GM12878 (cell line): ENCODE results near the gene RNF38. TPM values are rescaled to one million over a fixed set of nuclear protein-coding genes. Genes with fewer than 3 reads are reported as not detected.

Experiments used
- BMI1 ChIP-seq: fragments of 450-650 bp; IDR thresholded peaks from 2 replicates; pipeline ENCODE4 v1.6.1; 2016; ENCODE audit warnings: mild to moderate bottlenecking, moderate library complexity, borderline replicate concordance
- CREB1 ChIP-seq: IDR thresholded peaks from 2 replicates; pipeline ENCODE4 v1.6.1; 2012; ENCODE audit warnings: low read depth, mild to moderate bottlenecking, inconsistent platforms
- CTCF ChIP-seq, 3 experiments: IDR thresholded peaks in 2 of 3; conservative IDR thresholded peaks in 1 of 3; 2 replicates each; pipeline ENCODE4 v1.5.1; 2011; ENCODE audit warnings: low read depth in 3 of 3, low read length in 3 of 3, mild to moderate bottlenecking in 3 of 3, control low read depth in 2 of 3, moderate library complexity in 2 of 3, inconsistent platforms in 1 of 3, mixed read lengths in 1 of 3; ENCODE audit not compliant: control insufficient read depth in 2 of 3, insufficient read depth in 1 of 3; ENCODE audit errors: extremely low read depth in 1 of 3
- GABPA ChIP-seq: IDR thresholded peaks from 2 replicates; pipeline ENCODE4 v1.6.1; 2014; ENCODE audit warnings: antibody characterized with exemption, low read depth, mild to moderate bottlenecking, inconsistent platforms
- IKZF2 ChIP-seq, 2 experiments: fragments of 450-650 bp; IDR thresholded peaks; 2 replicates each; pipeline ENCODE4 v1.6.1; 2017; ENCODE audit warnings: mild to moderate bottlenecking in 2 of 2, moderate library complexity in 2 of 2
- KDM1A ChIP-seq: fragments of 200-600 bp; sonication (generic); IDR thresholded peaks from 2 replicates; pipeline ENCODE4 v1.6.1; 2016; ENCODE audit warnings: borderline replicate concordance
- MTA2 ChIP-seq: fragments of 450-650 bp; IDR thresholded peaks from 2 replicates; pipeline ENCODE4 v1.6.1; 2016; ENCODE audit warnings: low read depth, mild to moderate bottlenecking, moderate library complexity
- RAD21 ChIP-seq: IDR thresholded peaks from 2 replicates; pipeline ENCODE4 v1.6.1; 2011; ENCODE audit warnings: mild to moderate bottlenecking, low read depth, low read length, moderate library complexity; ENCODE audit not compliant: insufficient read depth
- RB1 ChIP-seq: fragments of 450-650 bp; formaldehyde crosslinking; IDR thresholded peaks from 2 replicates; pipeline ENCODE4 v1.6.1; 2017; ENCODE audit warnings: mild to moderate bottlenecking, borderline replicate concordance
- SMAD1 ChIP-seq: fragments of 450-650 bp; IDR thresholded peaks from 2 replicates; pipeline ENCODE4 v1.6.1; 2018; ENCODE audit warnings: mild to moderate bottlenecking, low read depth; ENCODE audit not compliant: partially characterized antibody
- SMC3 ChIP-seq: IDR thresholded peaks from 2 replicates; pipeline ENCODE4 v1.6.1; 2011; ENCODE audit warnings: low read length, improper control_type of control experiment, borderline replicate concordance
- SPI1 ChIP-seq: IDR thresholded peaks from 2 replicates; pipeline ENCODE4 v1.6.1; 2011; ENCODE audit warnings: low read depth, mild to moderate bottlenecking, low read length, moderate library complexity, borderline replicate concordance; ENCODE audit not compliant: insufficient read depth
- TCF12 ChIP-seq: IDR thresholded peaks from 2 replicates; pipeline ENCODE4 v1.6.1; 2011; ENCODE audit warnings: low read depth, mild to moderate bottlenecking, low read length
- YY1 ChIP-seq: IDR thresholded peaks from 2 replicates; pipeline ENCODE4 v1.6.1; 2011; ENCODE audit warnings: low read depth, mild to moderate bottlenecking, low read length
- ZNF687 ChIP-seq: fragments of 450-650 bp; IDR thresholded peaks from 2 replicates; pipeline ENCODE4 v1.6.1; 2017; ENCODE audit warnings: mild to moderate bottlenecking, moderate library complexity
- polyA plus RNA-seq, 11 experiments: library from polyadenylated mRNA; depleted of rRNA in 4 of 11; unstranded in 6 of 11; stranded (reverse) in 5 of 11; fragments of >200 nt; fragmentation: Nextera tagmentation in 4 of 11; fragmentation: Illumina TruSeq in 1 of 11; extraction: Ambion mirVana in 4 of 11; extraction: Trizol in 1 of 11; gene quantifications; 1 replicate in 1 of 11; 2 replicates in 10 of 11; pipeline versions ENCODE4 v1.2.1 to v1.2.3, GENCODE V29; 2011 to 2016; ENCODE audit warnings: inconsistent platforms in 2 of 11, missing spikeins in 2 of 11, low read depth in 1 of 11
- total RNA-seq, 4 experiments: library from RNA; depleted of rRNA in 3 of 4; stranded (reverse); fragments of >200 nt in 3 of 4; fragmentation: Illumina TruSeq in 1 of 4; extraction: Trizol in 1 of 4; gene quantifications; 2 replicates each; pipeline versions ENCODE4 v1.2.1 to v1.2.3, GENCODE V29; 2013 to 2021
- TF ChIP-seq, protein P1 (sequence below): IDR thresholded peaks from 2 replicates; pipeline ENCODE4 v1.6.1; 2012; ENCODE audit warnings: low read depth, low read length, improper control_type of control experiment

RNF38 gene
- total and polyA plus RNA-seq, 10 of the 15 experiments (the other 5 are each of a cell fraction or from before 2014, with no cell fraction given) = 5.1 to 34.7 (median 12.7) TPM

GRCh38 chr9:36407122-36407723 is 7.2 kb upstream of the RNF38 start (continued):
- TF ChIP-seq ZNF687 = no peak
- TF ChIP-seq CREB1 = no peak
- TF ChIP-seq RAD21 = peak; percentile 87
- TF ChIP-seq SPI1 = no peak
- 0 out of 2 replicates have a peak, but pooled peaks have one; percentile 34 for TF ChIP-seq TCF12
- no peak for TF ChIP-seq SMAD1
- TF ChIP-seq MTA2 = no peak
- peak; percentile 84 to 93 (median 92) for TF ChIP-seq CTCF (IDR thresholded peaks at IDR 0.05 in 2 of 3, conservative IDR thresholded peaks at IDR 0.05 in 1 of 3; ENCODE audit: control insufficient read depth in 2 of 3, extremely low read depth in 1 of 3, insufficient read depth in 1 of 3, low read depth in 3 of 3, low read length in 3 of 3)
- TF ChIP-seq GABPA = no peak
- peak; percentile 87 for TF ChIP-seq SMC3
- TF ChIP-seq, protein P1, sequence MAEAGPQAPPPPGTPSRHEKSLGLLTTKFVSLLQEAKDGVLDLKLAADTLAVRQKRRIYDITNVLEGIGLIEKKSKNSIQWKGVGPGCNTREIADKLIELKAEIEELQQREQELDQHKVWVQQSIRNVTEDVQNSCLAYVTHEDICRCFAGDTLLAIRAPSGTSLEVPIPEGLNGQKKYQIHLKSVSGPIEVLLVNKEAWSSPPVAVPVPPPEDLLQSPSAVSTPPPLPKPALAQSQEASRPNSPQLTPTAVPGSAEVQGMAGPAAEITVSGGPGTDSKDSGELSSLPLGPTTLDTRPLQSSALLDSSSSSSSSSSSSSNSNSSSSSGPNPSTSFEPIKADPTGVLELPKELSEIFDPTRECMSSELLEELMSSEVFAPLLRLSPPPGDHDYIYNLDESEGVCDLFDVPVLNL = no peak
- no peak for TF ChIP-seq IKZF2 (IDR thresholded peaks at IDR 0.05)
- peak; percentile 63; the same call in 1 of the 2 replicates for TF ChIP-seq RB1
- no peak for TF ChIP-seq BMI1
- no peak for TF ChIP-seq KDM1A
- TF ChIP-seq YY1 = peak; percentile 65; the same call in 1 of the 2 replicates
